Measurements from ENCODE around the gene FYN.

DNA sequence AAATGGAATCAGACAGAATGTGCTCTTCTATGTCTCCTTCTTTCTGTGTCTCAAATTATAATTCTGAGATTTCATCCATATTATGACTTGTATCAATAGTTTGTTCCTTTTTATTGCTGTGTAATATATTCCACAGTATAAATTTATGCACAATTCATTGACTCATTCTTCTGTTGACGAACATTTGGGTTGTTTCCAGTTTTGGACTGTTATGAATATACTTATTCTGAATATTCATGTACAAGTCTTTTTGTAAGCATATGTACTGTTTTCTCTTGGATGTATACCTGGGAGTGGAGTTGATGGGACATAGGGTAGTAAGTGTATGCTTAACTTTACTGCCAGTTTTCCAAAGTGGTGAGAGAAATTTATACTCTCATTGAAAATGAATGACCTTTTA is 239.4 kb downstream of the FYN start:
- TF ChIP-seq, protein P1, sequence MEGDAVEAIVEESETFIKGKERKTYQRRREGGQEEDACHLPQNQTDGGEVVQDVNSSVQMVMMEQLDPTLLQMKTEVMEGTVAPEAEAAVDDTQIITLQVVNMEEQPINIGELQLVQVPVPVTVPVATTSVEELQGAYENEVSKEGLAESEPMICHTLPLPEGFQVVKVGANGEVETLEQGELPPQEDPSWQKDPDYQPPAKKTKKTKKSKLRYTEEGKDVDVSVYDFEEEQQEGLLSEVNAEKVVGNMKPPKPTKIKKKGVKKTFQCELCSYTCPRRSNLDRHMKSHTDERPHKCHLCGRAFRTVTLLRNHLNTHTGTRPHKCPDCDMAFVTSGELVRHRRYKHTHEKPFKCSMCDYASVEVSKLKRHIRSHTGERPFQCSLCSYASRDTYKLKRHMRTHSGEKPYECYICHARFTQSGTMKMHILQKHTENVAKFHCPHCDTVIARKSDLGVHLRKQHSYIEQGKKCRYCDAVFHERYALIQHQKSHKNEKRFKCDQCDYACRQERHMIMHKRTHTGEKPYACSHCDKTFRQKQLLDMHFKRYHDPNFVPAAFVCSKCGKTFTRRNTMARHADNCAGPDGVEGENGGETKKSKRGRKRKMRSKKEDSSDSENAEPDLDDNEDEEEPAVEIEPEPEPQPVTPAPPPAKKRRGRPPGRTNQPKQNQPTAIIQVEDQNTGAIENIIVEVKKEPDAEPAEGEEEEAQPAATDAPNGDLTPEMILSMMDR (IDR thresholded peaks at IDR 0.05; ENCODE audit: low read depth, low read length, poor library complexity, severe bottlenecking): no peak
- no peak for TF ChIP-seq EZH2phosphoT487 (IDR thresholded peaks at IDR 0.05; ENCODE audit: borderline replicate concordance, low read length)

All from DOHH2 (cell line).